HG03439 (cell line): Measurements from ENCODE around the gene PCSK6.
"Not testable (repeated sequence)": the region's sequence is repeated elsewhere in the genome, so short reads cannot be mapped to it uniquely, and the experiment has no call there.

ENCODE experiments used
- ATAC-seq: cut with Tn5 transposase; IDR thresholded peaks from one replicate; pipeline ENCODE4 v1.9.1; 2021; ENCODE audit warnings: mild to moderate bottlenecking, moderate library complexity; ENCODE audit not compliant: unreplicated experiment

PCSK6 gene

GRCh38 chr15:101434032-101434920 lies 55.2 kb downstream of the PCSK6 start:
- ATAC-seq = no peak

GRCh38 chr15:101433396-101433795 lies 56.1 kb downstream of the PCSK6 start:
- no peak for ATAC-seq

- no peak for ATAC-seq
Measured at GRCh38 chr15:101432982-101433381, 56.5 kb downstream of the PCSK6 start.

- ATAC-seq = no peak
Measured at GRCh38 chr15:101431748-101432147, 57.8 kb downstream of the PCSK6 start.

GRCh38 chr15:101431301-101431700 lies 58.2 kb downstream of the PCSK6 start:
- ATAC-seq = no peak

GRCh38 chr15:101429646-101430045 lies 59.9 kb downstream of the PCSK6 start:
- no peak for ATAC-seq

GRCh38 chr15:101429191-101429590 lies 60.3 kb downstream of the PCSK6 start:
- no peak for ATAC-seq

GRCh38 chr15:101428758-101429157 lies 60.7 kb downstream of the PCSK6 start:
- ATAC-seq = no peak

- no peak for ATAC-seq
Measured at GRCh38 chr15:101427606-101428487, 61.7 kb downstream of the PCSK6 start.

GRCh38 chr15:101426761-101427333 lies 62.7 kb downstream of the PCSK6 start:
- no peak for ATAC-seq

GRCh38 chr15:101425787-101426365 lies 63.6 kb downstream of the PCSK6 start:
- ATAC-seq = no peak

- no peak for ATAC-seq
Measured at GRCh38 chr15:101424984-101425383, 64.5 kb downstream of the PCSK6 start.

- no peak for ATAC-seq
Measured at GRCh38 chr15:101420232-101420631, 69.3 kb downstream of the PCSK6 start.

GRCh38 chr15:101416475-101416874 lies 73.0 kb downstream of the PCSK6 start:
- ATAC-seq = not testable (repeated sequence)

GRCh38 chr15:101413239-101413638 lies 76.3 kb downstream of the PCSK6 start:
- ATAC-seq = no peak

GRCh38 chr15:101411581-101411980 lies 77.9 kb downstream of the PCSK6 start:
- no peak for ATAC-seq

- no peak for ATAC-seq
Measured at GRCh38 chr15:101411085-101411484, 78.4 kb downstream of the PCSK6 start.

GRCh38 chr15:101410612-101411011 lies 78.9 kb downstream of the PCSK6 start:
- ATAC-seq = no peak

GRCh38 chr15:101409621-101410020 lies 79.9 kb downstream of the PCSK6 start:
- ATAC-seq = no peak

- no peak for ATAC-seq
Measured at GRCh38 chr15:101407966-101408775, 81.3 kb downstream of the PCSK6 start.
